Chondrocyte (in vitro differentiated cells): ENCODE data around the gene NEDD4L. TPM values are rescaled to one million over a fixed set of nuclear protein-coding genes. Genes with fewer than 3 reads are reported as not detected.

Experiments
- DNase-seq: peaks from one replicate; pipeline ENCODE4 v3.0.0; 2021; ENCODE audit warnings: mixed read lengths, low spot score
- H3K27ac Mint-ChIP-seq: one replicate; pipeline ENCODE4 v1.8.0; 2021; ENCODE audit warnings: mild to moderate bottlenecking, moderate library complexity, mixed read lengths; ENCODE audit not compliant: unreplicated experiment
- H3K27me3 Mint-ChIP-seq: 2 replicates; pipeline ENCODE4 v1.8.0; 2021; ENCODE audit warnings: low read depth, mixed read lengths
- H3K36me3 Mint-ChIP-seq: 2 replicates; pipeline ENCODE4 v1.8.0; 2021; ENCODE audit warnings: low read depth, mixed read lengths
- H3K4me1 Mint-ChIP-seq: 2 replicates; pipeline ENCODE4 v1.8.0; 2021; ENCODE audit warnings: low read depth, mild to moderate bottlenecking, mixed read lengths
- H3K4me3 Mint-ChIP-seq: one replicate; pipeline ENCODE4 v1.8.0; 2021; ENCODE audit warnings: mild to moderate bottlenecking, moderate library complexity, mixed read lengths; ENCODE audit not compliant: unreplicated experiment
- H3K9me3 Mint-ChIP-seq: 2 replicates; pipeline ENCODE4 v1.8.0; 2021; ENCODE audit warnings: low read depth, mixed read lengths
- total RNA-seq: library from RNA; stranded (reverse); gene quantifications from 3 replicates; pipeline ENCODE4 v1.2.1, GENCODE V29; 2021
- TF ChIP-seq, protein P1 (sequence below): fragments of 200-600 bp; sonication (generic); IDR thresholded peaks from 2 replicates; pipeline ENCODE4 v1.5.0; 2021; ENCODE audit warnings: antibody characterized with exemption, mild to moderate bottlenecking, moderate library complexity

Gene NEDD4L
- total RNA-seq, 1 donor from 2014 or later, result 25.8 TPM

DNA sequence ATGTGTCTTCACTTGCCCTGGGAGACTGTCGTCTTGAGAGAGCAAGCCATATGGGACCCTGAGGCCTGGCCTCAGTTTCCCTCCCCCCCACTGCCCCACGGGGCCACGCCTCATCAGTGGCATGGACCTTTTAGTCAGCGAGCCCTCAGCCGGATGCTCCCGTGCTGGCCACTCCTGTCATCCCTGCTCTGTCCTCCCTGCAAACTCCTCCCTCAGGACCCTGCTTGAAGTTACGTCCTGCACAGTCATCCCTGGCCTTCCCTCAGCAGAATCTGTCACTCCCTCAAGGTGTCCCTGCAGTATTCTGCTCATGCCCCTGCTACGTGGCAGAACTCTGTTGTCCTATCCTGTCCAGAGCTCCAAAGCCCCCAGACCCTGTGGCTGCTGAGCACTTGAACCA, 265.1 kb downstream of the NEDD4L start:
- peaks cover 3% of the 10 kb centered on the region for H3K9me3 Mint-ChIP-seq
- no peak overlapping the region for H3K27ac Mint-ChIP-seq
- DNase-seq, result no peak
- H3K4me3 Mint-ChIP-seq, result no peak overlapping the region
- TF ChIP-seq, protein P1, sequence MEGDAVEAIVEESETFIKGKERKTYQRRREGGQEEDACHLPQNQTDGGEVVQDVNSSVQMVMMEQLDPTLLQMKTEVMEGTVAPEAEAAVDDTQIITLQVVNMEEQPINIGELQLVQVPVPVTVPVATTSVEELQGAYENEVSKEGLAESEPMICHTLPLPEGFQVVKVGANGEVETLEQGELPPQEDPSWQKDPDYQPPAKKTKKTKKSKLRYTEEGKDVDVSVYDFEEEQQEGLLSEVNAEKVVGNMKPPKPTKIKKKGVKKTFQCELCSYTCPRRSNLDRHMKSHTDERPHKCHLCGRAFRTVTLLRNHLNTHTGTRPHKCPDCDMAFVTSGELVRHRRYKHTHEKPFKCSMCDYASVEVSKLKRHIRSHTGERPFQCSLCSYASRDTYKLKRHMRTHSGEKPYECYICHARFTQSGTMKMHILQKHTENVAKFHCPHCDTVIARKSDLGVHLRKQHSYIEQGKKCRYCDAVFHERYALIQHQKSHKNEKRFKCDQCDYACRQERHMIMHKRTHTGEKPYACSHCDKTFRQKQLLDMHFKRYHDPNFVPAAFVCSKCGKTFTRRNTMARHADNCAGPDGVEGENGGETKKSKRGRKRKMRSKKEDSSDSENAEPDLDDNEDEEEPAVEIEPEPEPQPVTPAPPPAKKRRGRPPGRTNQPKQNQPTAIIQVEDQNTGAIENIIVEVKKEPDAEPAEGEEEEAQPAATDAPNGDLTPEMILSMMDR, result no peak
- H3K4me1 Mint-ChIP-seq, result peaks cover 16% of the 10 kb centered on the region
- no peaks in the 10 kb centered on the region for H3K27me3 Mint-ChIP-seq
- H3K36me3 Mint-ChIP-seq, result peaks cover 4% of the 10 kb centered on the region

DNA sequence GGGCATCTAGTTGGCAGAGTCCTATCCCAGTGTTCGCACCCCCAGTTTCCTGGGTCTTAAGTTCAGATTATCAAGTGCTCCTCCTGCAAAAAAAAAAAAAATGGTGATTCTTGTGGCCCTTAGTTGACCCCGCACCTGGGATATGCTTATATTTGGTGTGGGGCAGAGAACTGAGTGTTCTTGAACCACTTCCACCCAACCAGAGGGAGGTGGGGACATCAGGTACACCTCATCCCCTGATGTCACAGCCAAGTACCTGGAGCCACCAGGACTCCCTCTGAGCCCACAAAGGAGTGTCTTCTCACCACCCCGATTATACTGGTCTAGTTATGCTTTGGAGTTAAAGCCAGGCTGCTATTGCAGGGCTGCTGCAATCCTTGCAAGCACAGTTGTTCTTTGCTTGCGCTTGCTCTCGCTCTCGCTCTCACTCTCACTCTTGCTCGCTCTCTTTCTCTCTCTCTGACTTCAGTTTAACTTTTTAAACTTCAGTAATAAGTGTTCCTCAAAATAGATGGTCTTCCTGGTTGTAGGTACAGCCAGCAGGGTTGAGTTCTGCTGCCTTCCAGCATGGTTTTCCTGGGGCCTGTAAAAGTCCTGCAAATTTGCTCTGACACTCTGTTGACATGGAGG, 265.7 kb downstream of the NEDD4L start:
- peaks cover 4% of the 10 kb centered on the region for H3K36me3 Mint-ChIP-seq
- TF ChIP-seq, protein P1, result no peak
- H3K4me3 Mint-ChIP-seq, result no peak overlapping the region
- peaks cover 22% of the 10 kb centered on the region for H3K4me1 Mint-ChIP-seq
- H3K27me3 Mint-ChIP-seq, result no peaks in the 10 kb centered on the region
- H3K27ac Mint-ChIP-seq, result peak overlapping the region; percentile 56
- peaks cover 3% of the 10 kb centered on the region for H3K9me3 Mint-ChIP-seq
- DNase-seq, result no peak

DNA sequence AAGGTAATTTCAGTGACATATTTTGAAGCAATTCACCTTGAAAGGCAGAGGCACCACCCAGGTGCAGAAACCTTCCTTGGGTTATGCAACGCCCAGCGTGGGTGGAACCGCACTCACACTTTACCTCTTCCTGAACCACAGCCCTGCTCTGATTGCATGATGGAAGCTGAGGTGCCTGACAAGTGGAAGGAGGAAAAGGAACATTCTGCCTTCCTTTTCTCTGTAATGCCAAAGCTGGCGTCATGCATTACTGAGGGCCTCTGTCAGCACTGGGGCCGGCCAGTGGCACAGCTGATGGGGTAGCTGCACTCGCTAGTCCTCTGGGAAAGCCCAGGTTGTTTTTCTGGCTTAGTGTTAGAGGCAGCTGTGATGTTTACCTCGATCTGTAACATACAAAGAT, 266.5 kb downstream of the NEDD4L start:
- Mint-ChIP-seq H3K4me1 (peaks cover 30% of the 10 kb centered on the region), H3K36me3 (peaks cover 4% of the 10 kb centered on the region), H3K4me3 (no peak overlapping the region), H3K27ac (no peak overlapping the region), H3K27me3 (no peaks in the 10 kb centered on the region), H3K9me3 (peaks cover 3% of the 10 kb centered on the region)
- TF ChIP-seq, protein P1, result no peak
- DNase-seq, result no peak

DNA sequence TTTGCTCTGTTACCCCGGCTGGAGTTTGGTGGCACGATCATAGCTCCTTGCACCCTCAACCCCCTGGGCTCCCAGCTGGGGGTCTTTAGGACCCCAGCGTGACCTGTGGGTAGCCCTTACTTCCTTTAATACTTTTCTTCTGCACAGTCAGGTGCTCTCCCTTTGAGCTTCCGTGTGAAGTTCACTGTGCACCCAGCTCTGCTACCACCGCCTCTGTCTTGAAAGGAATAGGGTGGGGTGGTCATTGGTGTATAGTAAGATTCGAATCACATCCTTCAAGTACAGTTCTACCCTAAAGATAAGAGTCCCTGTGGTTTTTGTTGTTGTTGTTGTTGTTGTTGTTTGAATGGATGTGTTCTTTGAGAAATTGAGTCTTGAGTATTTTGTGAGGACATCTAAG, 267.4 kb downstream of the NEDD4L start:
- Mint-ChIP-seq H3K27ac (peak overlapping the region; percentile 45), H3K36me3 (peaks cover 2% of the 10 kb centered on the region), H3K4me3 (no peak overlapping the region), H3K27me3 (no peaks in the 10 kb centered on the region), H3K4me1 (peaks cover 39% of the 10 kb centered on the region), H3K9me3 (no peaks in the 10 kb centered on the region)
- no peak for DNase-seq
- TF ChIP-seq, protein P1, result no peak

DNA sequence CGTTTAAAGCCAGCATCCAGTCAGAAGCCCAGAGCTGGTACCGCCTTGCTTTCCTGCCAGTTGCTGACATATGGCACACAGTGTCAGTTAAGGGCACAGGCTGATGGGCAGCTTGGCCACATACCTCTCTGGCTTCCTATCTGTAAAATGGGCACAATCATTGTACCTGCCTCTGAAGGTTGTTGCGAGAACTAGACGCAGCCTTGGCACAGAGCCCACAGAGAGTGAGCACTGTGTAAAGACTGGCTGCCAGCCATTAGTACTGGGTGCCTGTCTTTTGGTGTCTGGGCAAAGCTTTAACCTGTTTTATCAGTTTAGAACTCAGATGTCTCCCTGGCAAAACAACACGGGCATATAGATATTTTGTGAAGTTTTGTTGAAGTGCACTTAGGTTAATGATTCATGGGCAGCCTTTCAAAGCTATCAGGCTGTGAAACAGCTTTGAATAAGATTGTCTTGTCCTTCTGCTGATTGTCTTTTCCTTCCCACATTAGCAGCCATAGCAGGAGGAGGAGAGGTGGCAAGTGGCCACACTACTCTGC, 269.5 kb downstream of the NEDD4L start:
- no peaks in the 10 kb centered on the region for H3K27me3 Mint-ChIP-seq
- DNase-seq, result no peak
- peak overlapping the region; percentile 93 for H3K27ac Mint-ChIP-seq
- no peaks in the 10 kb centered on the region for H3K9me3 Mint-ChIP-seq
- H3K4me3 Mint-ChIP-seq, result no peak overlapping the region
- peaks cover 5% of the 10 kb centered on the region for H3K36me3 Mint-ChIP-seq
- TF ChIP-seq, protein P1, result no peak
- peaks cover 48% of the 10 kb centered on the region for H3K4me1 Mint-ChIP-seq
